Activated T-cell treated with anti-CD3 and anti-CD28 coated beads, Interleukin-2, amount 50 U/mL, for 72 hours (primary cell): Measurements from ENCODE around the gene GNA15. TPM values are rescaled to one million over a fixed set of nuclear protein-coding genes. Genes with fewer than 3 reads are reported as not detected.

Source experiments
- ATAC-seq, 2 donors: fragments of 150-1000 bp; cut with Tn5 transposase; replicated peaks in 1 of 2; 2 replicates each; pipeline ENCODE4 v1.10.0; 2021; ENCODE audit warnings: moderate library complexity in 2 of 2, mild to moderate bottlenecking in 1 of 2
- DNase-seq, 2 donors: peaks; one replicate each; pipeline ENCODE4 v3.0.0; 2021 to 2022; ENCODE audit warnings: mixed read lengths in 1 of 2
- H3K27ac Mint-ChIP-seq: one replicate; pipeline ENCODE4 v1.8.0; 2022; ENCODE audit warnings: mild to moderate bottlenecking, moderate library complexity, mixed read lengths
- H3K27me3 Mint-ChIP-seq: one replicate; pipeline ENCODE4 v1.8.0; 2022; ENCODE audit warnings: low read depth, mixed read lengths
- H3K36me3 Mint-ChIP-seq, 2 donors: one replicate each; pipeline ENCODE4 v1.8.0; 2022; ENCODE audit warnings: mixed read lengths in 2 of 2, mild to moderate bottlenecking in 1 of 2; ENCODE audit not compliant: insufficient read depth in 2 of 2
- H3K4me1 Mint-ChIP-seq: one replicate; pipeline ENCODE4 v1.8.0; 2022; ENCODE audit warnings: low read depth, mixed read lengths
- H3K4me3 Mint-ChIP-seq, 2 donors: one replicate each; pipeline ENCODE4 v1.8.0; 2022; ENCODE audit warnings: mild to moderate bottlenecking in 2 of 2, mixed read lengths in 2 of 2, moderate library complexity in 2 of 2
- H3K9me3 Mint-ChIP-seq, 2 donors: one replicate each; pipeline ENCODE4 v1.8.0; 2022; ENCODE audit warnings: mixed read lengths in 2 of 2
- total RNA-seq, 2 donors: library from RNA; stranded (reverse); gene quantifications; one replicate each; pipeline ENCODE4 v1.2.3, GENCODE V29; 2022

Gene GNA15
- total RNA-seq, 2 donors from 2014 or later = 32.8 to 66.5 TPM

DNA sequence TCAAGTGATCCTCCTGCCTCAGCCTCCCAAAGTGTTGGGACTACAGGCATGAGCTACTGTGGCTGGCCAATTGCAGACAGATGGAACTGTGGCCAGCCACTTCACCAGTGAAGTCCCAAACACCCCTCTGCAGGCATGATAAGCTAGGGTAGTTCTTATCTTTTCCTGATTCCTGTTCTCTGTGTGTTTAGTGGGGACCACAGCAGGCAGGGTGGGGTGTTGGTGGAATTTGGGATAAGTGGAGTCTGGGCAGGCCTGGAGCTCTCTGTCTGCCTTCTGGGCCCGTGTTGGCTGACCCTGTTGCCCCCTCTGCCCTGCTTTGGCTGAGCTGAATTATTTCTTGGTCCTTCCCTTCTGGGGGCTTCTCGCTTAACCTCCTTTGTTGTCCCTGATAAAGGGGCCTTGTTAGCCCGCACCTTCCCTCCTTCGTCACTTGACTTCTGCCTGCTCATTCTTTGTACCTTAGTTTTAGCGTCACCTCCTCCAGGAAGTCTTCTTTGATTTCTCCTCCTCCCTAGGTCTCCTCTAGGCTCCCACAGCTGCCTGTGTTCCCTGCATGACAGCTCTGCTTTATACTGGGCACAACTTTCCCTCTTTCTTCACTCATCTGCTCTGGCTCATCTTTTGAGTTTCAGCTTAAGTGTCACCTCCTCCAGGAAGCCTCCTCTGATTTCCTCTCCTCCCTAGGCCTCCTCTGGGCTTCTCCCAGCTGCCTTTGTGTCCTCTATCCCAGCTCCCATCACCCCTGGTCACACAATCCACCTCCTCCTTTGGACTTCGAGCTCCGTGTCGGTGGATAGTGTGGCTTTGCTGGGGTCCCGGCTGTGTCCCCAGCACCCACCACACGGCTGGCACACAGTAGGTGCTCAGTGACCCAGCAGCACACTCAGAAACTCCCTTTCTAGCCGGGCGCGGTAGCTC lies 48.1 kb downstream of the GNA15 start:
- Mint-ChIP-seq H3K9me3 (no peaks in the 10 kb centered on the region), H3K27me3 (no peaks in the 10 kb centered on the region), H3K36me3 (peaks cover 5 to 13% of the 10 kb centered on the region in 2 donors), H3K4me3 (peak overlapping the region; percentile 96 to 99), H3K27ac (peak overlapping the region; percentile 97), H3K4me1 (peaks cover 65% of the 10 kb centered on the region)
- ATAC-seq (no peak), DNase-seq (no peak)

DNA sequence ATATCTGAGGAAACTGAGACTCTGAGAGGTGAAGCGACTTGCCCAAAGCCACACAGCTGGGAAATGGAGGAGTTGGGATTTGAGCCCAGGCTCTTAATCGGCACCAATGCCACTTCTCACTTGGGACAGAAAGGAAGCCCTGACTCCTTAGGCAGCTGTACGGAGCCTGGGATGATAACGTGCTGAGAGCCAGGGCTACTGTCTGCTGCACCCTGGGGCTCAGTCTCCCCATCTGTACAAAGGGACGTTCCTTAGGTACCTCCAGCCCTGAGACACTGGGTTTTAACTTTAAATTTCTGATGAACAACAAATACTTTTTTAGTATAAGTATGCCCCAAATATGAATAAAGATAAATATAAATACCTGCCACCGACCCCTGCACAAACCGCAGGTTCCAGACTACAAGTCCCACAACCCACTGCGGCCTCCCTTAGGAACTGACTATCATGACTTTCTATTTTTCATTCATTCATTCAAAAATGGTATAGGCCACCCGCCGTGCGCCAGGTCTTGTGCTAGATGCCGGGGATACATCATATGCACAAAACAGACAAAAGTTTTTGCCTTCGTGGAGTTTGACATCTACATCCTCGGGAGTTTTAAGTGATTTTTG lies 49.1 kb downstream of the GNA15 start:
- ATAC-seq = peak; percentile 39 to 45
- Mint-ChIP-seq H3K27me3 (no peaks in the 10 kb centered on the region), H3K36me3 (peaks cover 3 to 6% of the 10 kb centered on the region in 2 donors), H3K27ac (peak overlapping the region; percentile 97), H3K9me3 (no peaks in the 10 kb centered on the region), H3K4me1 (peaks cover 68% of the 10 kb centered on the region), H3K4me3 (peak overlapping the region; percentile 96 to 99)
- DNase-seq = peak; percentile 66 to 72

DNA sequence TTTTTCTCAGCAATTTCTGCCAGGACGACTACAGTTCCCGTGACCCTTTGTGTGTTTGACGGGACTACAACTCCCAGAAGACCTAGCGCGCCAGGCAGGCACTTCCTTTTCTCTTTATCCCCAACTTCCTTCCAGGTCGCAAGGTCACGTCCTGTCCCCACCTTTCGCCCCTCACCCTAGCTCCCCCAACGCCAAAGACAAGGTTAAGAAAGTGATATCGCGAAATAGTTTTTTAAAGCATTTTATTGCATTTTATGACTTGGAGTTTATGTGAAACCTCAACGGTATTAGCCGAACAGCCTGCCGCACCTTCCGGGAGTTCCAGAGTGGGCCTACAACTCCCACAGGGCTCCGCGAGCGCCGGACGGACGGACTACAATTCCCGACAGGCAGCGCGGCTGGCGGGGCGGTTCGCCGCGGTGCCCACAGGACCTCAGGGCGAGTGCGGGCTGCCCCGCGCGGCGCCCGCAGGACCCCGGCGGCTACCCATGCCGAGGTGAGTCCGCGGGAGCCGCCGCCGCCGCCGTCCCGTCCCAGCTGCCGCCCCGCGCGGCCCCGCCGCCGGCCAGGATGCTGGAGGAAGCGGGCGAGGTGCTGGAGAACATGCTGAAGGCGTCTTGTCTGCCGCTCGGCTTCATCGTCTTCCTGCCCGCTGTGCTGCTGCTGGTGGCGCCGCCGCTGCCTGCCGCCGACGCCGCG lies 49.8 kb downstream of the GNA15 start, which contains the start of gene NCLN:
NCLN (plus strand) TSS at position 470 of the 699 bp plus-strand sequence; CDS start at position 571, 101 bp downstream.
- peak within 1 kb of the TSS; percentile 96 to 99 for H3K4me3 Mint-ChIP-seq
- peaks cover 2% of the 10 kb centered on the region in 2 donors for H3K36me3 Mint-ChIP-seq
- no peaks in the 10 kb centered on the region for H3K9me3 Mint-ChIP-seq
- H3K27ac Mint-ChIP-seq = peak within 1 kb of the TSS; percentile 97
- ATAC-seq (peak; percentile 87 to 90), DNase-seq (peak; percentile 95 to 96)
- peaks cover 68% of the 10 kb centered on the region for H3K4me1 Mint-ChIP-seq
- no peaks in the 10 kb centered on the region for H3K27me3 Mint-ChIP-seq

DNA sequence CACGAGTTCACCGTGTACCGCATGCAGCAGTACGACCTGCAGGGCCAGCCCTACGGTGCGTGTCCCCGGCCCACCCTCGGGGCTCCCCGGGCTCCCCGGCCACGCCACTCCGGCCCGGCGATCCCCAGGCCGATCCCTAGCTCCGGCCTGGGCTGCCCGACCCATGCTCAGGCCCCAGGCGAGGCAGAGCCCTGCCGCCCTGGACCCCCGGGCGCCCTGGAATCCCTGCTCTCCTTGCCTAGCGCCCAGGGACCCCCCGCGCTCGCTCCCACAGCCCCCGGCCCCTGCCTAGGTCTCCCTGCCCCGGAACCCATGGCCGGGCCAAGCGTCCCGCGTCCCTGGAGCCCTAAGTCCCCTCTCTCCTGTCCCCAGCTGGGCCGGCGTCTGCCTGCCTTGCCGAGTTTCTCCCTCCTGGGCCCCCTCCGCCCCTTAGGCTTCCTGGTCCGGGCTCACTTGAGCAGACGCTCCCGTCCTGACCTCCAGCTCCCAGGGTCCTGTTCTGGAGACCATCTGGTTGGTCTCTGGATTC lies 50.4 kb downstream of the GNA15 start:
- DNase-seq = peak in 1 of 2 donors; percentile 28
- H3K4me3 Mint-ChIP-seq = peak overlapping the region; percentile 95 to 99
- H3K4me1 Mint-ChIP-seq = peaks cover 68% of the 10 kb centered on the region
- H3K9me3 Mint-ChIP-seq = no peaks in the 10 kb centered on the region
- H3K27me3 Mint-ChIP-seq = no peaks in the 10 kb centered on the region
- ATAC-seq = no peak
- peak overlapping the region; percentile 58 for H3K27ac Mint-ChIP-seq
- H3K36me3 Mint-ChIP-seq = peaks cover 1 to 2% of the 10 kb centered on the region in 2 donors

DNA sequence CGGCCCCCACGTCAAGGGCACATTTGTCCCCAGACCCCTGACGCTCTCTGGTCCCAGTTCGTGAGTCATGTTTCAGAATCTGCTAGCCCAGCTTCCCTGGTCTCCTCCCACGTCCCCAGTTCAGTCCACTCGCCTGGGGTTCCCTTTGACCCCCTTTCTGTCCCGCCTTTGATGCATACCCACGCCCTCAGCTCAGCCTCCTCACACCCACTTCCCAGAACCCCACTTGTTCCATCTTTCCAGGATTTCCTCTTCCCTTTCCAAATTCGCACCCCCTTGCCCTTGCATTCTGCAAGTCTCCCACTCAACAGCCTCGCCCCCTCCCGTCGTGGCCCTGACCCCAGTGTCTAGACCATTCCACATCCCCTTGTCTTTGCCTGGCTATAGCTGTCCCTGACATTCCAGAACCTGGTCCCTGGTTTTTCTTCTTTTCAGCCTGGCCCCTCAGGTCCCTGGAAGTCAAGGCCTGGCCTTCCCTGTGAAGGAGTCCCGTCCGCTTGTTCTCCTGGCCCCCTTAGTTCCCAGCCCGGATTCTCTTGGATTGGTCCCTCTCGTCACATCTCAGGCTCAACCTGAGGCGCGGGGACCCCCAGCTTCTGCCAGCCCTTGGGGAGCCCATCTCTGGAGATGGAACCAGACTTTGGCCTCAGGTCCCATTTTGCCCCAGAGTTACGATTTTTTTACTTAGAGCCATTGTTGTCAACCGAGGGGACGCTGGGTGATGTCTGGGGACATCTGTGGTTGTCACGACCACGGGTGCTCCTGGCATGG lies 51.2 kb downstream of the GNA15 start:
- Mint-ChIP-seq H3K4me1 (peaks cover 62% of the 10 kb centered on the region), H3K27me3 (no peaks in the 10 kb centered on the region), H3K36me3 (peaks cover 1 to 2% of the 10 kb centered on the region in 2 donors), H3K4me3 (peak overlapping the region; percentile 95 to 99), H3K27ac (peak overlapping the region; percentile 79), H3K9me3 (no peaks in the 10 kb centered on the region)
- DNase-seq (no peak), ATAC-seq (no peak)

DNA sequence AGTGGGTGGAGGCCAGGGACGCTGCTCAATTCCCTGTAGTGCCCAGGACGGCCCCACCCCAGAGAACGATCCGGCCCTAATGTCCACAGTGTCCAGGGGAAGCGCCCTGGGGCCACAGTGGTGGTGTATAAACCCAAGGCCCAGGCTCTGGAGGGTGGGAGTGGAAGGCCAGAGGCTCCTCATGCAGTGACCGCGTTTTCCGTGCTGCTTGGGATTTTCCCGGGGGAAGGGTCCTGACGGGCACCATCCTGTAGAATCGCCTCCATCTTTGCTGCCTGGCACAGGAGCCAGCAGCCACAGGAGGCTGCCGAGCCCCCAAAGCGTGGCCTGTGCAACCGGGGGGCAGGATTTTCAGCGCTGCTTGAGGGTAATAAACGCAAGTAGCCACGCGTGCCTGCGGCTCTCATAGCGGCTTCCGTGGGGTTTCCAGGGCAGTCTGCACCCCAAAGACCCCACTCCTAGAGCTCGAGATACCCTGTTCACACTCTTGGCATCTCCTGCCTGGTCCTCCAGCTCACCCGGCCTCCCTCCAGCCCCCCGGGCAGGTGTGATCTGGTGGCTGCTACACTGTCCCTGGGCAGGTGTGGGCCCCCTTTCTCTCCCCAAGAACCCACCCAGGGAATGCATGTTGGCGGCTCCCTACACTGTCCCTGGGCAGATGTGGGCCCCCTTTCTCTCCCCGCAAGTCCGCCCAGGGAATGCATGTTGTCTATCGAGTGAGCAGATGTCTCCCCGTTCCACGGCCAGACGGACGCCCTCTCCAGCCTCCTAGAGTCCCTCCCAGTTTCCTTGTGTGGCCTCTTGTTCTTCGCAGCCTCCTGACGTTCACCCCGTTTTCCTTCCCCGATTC lies 52.1 kb downstream of the GNA15 start:
- peaks cover 57% of the 10 kb centered on the region for H3K4me1 Mint-ChIP-seq
- peaks cover 1 to 2% of the 10 kb centered on the region in 2 donors for H3K36me3 Mint-ChIP-seq
- H3K4me3 Mint-ChIP-seq = peak overlapping the region; percentile 95 to 99
- no peak for DNase-seq
- no peak for ATAC-seq
- no peaks in the 10 kb centered on the region for H3K9me3 Mint-ChIP-seq
- no peak overlapping the region for H3K27ac Mint-ChIP-seq
- H3K27me3 Mint-ChIP-seq = no peaks in the 10 kb centered on the region

DNA sequence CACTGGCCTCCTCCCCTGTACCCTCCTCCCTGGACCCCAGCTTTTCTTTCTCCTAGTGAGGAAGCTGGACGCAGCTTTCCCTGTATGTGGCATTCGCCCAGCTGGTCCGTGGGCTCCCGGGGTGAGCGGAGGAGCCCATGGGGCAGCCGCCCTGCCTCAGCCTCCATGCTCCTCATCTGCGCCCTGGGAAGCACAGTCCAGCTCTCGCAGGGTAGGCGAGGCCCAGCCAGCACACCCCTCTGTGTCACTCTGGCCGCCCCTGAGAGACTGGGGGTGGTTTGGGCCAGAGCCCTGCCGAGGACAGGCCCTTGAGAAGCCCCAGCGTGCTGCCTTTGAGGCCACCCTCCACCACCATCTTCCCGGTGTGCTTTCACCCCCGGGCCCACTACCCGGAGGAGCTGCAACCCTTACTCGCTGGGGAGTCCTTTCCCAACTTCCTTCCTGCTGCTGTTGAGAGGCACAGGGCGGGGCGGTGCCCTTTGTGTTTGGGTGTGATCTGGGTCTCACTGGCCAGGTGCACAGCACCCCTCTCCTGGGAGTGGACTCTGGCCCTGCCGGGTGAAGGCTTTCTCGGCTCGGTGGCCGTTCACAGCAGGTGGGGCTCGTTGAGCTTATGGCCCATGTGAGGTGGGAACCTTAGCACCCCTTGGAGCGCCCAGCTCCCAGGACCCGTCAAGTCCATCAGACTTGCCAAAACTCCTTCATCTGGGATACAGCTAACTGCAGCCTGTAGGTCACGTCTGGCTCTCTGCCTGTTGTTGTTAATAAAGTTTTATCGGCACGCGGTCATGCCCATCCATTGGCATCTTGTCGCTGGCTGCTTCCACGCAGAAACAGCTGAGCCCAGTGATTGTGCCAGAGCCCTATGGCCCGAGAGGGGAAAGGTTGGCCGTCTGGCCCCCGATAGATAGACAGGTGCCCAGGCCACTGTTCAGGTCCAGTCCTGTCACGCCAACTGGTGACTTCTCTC lies 53.1 kb downstream of the GNA15 start:
- Mint-ChIP-seq H3K4me3 (peak overlapping the region; percentile 95 to 99), H3K9me3 (no peaks in the 10 kb centered on the region), H3K36me3 (peaks cover 1 to 4% of the 10 kb centered on the region in 2 donors), H3K27me3 (no peaks in the 10 kb centered on the region), H3K4me1 (peaks cover 46% of the 10 kb centered on the region), H3K27ac (no peak overlapping the region)
- ATAC-seq (no peak), DNase-seq (no peak)

DNA sequence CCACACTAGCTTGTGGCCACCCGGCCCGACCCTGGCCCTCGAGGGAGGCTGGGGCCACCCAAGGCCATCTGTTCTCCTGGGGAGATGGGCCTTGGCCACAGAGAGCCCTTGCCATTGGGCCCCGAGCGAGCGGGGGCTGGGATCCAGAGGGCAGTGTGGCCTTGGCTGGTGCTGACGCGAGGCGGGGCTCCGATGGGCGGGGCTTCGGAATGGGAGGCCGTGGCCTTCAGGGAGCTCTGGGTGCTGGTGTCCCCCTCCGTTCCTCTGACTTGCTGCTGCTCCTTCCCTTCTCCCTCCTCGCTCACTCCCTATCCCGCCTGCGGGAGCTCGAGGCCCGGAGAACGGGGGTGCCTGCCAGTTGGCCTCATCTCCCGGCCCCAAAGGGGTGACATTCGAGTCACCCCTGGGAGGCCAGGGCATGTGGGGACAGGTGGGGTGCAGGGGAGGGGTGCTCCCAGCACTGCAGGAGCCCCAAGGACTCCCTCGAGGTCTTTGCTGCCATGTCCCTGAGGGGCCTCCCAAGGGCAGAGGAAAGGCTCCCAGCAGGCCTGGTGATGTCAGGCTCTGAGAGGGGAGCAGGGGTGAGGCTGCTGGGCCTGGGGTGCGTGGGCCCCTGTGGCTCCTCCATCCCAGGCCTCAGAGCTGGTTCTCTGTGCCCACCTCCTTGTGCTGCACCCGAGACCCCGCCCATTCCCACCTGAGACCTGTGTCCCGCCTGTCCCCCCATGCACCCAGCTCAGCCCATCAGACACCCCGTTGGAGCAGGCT lies 54.1 kb downstream of the GNA15 start:
- H3K4me1 Mint-ChIP-seq = peaks cover 37% of the 10 kb centered on the region
- H3K27me3 Mint-ChIP-seq = no peaks in the 10 kb centered on the region
- no peak overlapping the region for H3K4me3 Mint-ChIP-seq

DNA sequence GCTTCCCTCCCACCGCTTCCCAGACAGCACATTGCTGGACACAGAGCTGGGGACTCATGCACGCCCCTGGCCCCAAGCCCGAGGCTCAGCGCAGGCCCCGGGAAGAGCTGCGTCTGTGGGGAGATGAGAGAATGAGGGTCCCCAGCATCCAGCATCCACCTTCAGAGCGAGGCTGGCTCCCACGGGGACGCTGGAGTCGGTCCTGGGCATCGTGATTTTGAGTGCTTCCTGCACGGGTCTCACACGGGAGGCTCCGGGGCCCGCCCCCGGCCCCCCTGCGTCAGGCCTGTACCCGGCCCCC lies 54.6 kb downstream of the GNA15 start:
- H3K4me1 Mint-ChIP-seq = peaks cover 31% of the 10 kb centered on the region
- DNase-seq (no peak), ATAC-seq (no peak)
- H3K27ac Mint-ChIP-seq = no peak overlapping the region
- H3K36me3 Mint-ChIP-seq = peaks cover under 1 to 4% of the 10 kb centered on the region in 2 donors
- H3K9me3 Mint-ChIP-seq = no peaks in the 10 kb centered on the region
- no peaks in the 10 kb centered on the region for H3K27me3 Mint-ChIP-seq
- H3K4me3 Mint-ChIP-seq = no peak overlapping the region

More for the DNA sequence above, 54.1 kb downstream of the GNA15 start:
- H3K9me3 Mint-ChIP-seq = no peaks in the 10 kb centered on the region
- H3K36me3 Mint-ChIP-seq = peaks cover 1 to 4% of the 10 kb centered on the region in 2 donors
- DNase-seq = no peak
- no peak overlapping the region for H3K27ac Mint-ChIP-seq
- ATAC-seq = no peak

DNA sequence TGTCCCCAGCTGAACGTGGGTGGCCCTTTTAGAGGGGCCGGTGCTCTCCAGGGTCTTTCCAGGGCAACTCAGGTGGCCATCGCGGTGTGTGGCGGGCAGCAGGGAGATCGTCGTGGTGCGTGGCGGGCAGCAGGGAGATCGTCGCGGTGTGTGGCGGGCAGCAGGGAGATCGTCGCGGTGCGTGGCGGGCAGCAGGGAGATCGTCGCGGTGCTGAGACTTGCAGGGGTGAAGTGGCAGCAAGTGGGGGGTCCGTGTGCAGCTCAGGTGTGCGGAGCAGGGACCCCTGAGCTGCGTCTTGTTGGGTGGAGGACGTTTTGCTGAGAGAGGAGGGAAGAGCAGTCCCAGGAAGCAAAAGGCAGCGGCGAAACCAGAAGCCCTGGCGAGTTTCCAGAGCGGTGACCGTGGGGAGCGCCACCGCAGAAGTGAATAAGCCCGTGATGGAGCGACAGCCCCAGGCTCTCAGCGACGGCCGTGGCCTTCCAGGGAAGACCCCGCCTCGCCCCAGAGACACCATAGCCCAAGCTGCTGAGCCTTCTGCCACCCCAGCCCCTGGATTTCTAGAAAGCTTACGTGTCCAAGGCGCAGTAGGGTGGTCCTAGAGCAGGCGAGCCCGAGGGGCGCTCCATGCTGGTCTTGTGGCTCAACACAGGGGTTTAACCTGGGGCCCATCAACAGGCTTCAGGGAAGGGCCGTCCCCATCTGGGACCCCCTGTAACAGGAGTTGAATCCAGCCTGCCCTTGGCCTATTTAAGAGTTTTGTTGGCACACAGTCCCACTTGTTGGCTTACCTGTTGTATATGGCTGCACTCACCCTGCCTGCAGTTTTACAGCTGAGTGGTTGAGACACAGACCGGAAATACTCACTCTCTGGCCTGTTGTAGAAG lies 55.3 kb downstream of the GNA15 start:
- no peak for ATAC-seq
- H3K4me3 Mint-ChIP-seq = no peak overlapping the region

More for the DNA sequence above, 55.3 kb downstream of the GNA15 start:
- Mint-ChIP-seq H3K36me3 (peaks cover 0 to 4% of the 10 kb centered on the region in 2 donors), H3K27me3 (no peaks in the 10 kb centered on the region), H3K4me1 (peaks cover 29% of the 10 kb centered on the region), H3K27ac (no peak overlapping the region), H3K9me3 (no peaks in the 10 kb centered on the region)
- DNase-seq = no peak
